Smooth muscle cell (in vitro differentiated cells): ENCODE measurements around the gene FLT1. TPM values are rescaled to one million over a fixed set of nuclear protein-coding genes. Genes with fewer than 3 reads are reported as not detected.

ENCODE experiments used
- DNase-seq: peaks from one replicate; lab custom pipeline; 2025; ENCODE audit not compliant: unreplicated experiment; lab: John Stamatoyannopoulos, UW
- H2AFZ ChIP-seq: fragments of 200-600 bp; sonication (generic); 2 replicates; pipeline ENCODE4 v1.6.0; 2016; ENCODE audit warnings: antibody characterized with exemption, low read depth, mild to moderate bottlenecking
- H3F3A ChIP-seq: fragments of 200-600 bp; sonication (generic); 2 replicates; pipeline ENCODE4 v1.6.0; 2017; ENCODE audit warnings: antibody characterized with exemption, low read depth
- H3K27ac ChIP-seq: fragments of 200-600 bp; sonication (generic); 2 replicates; pipeline ENCODE4 v1.5.1; 2016; ENCODE audit warnings: low read depth, mild to moderate bottlenecking
- H3K27me3 ChIP-seq: fragments of 200-600 bp; sonication (generic); 2 replicates; pipeline ENCODE4 v1.6.1; 2016; ENCODE audit warnings: low read depth, mild to moderate bottlenecking
- H3K36me3 ChIP-seq: fragments of 200-600 bp; sonication (generic); 2 replicates; pipeline ENCODE4 v1.5.1; 2016; ENCODE audit warnings: low read depth
- H3K4me1 ChIP-seq: fragments of 200-600 bp; sonication (generic); 2 replicates; pipeline ENCODE4 v1.5.1; 2016; ENCODE audit warnings: low read depth
- H3K4me2 ChIP-seq: fragments of 200-600 bp; sonication (generic); 2 replicates; pipeline ENCODE4 v1.6.0; 2016; ENCODE audit warnings: mild to moderate bottlenecking
- H3K4me3 ChIP-seq: fragments of 200-600 bp; sonication (generic); 2 replicates; pipeline ENCODE4 v1.5.1; 2016; ENCODE audit warnings: mild to moderate bottlenecking
- H3K79me2 ChIP-seq: fragments of 200-600 bp; sonication (generic); 2 replicates; pipeline ENCODE4 v1.6.0; 2016; ENCODE audit warnings: low read depth, mild to moderate bottlenecking
- H3K9ac ChIP-seq: fragments of 200-600 bp; sonication (generic); 2 replicates; pipeline ENCODE4 v1.6.0; 2016; ENCODE audit warnings: low read depth
- H3K9me3 ChIP-seq: fragments of 200-600 bp; sonication (generic); replicated peaks from 2 replicates; pipeline ENCODE4 v1.5.1; 2016; ENCODE audit warnings: low read depth
- H4K20me1 ChIP-seq: fragments of 200-600 bp; sonication (generic); 2 replicates; pipeline ENCODE4 v1.6.0; 2016; ENCODE audit warnings: low read depth
- CTCF ChIP-seq: fragments of 200-600 bp; sonication (generic); IDR thresholded peaks from 2 replicates; pipeline ENCODE4 v1.5.1; 2017; ENCODE audit warnings: borderline replicate concordance, mild to moderate bottlenecking, antibody characterized with exemption; ENCODE audit not compliant: insufficient read depth, poor library complexity, severe bottlenecking
- WGBS: methylation state at CpG from one replicate; pipeline ENCODE4 v1.1.7; 2016; ENCODE audit warnings: low lambda C conversion rate; 5-methylcytosine and 5-hydroxymethylcytosine counted together
- polyA plus RNA-seq: library from polyadenylated mRNA; unstranded; fragments of >200 nt; fragmentation: Nextera tagmentation; extraction: Ambion mirVana; gene quantifications from 2 replicates; pipeline ENCODE4 v1.2.1, GENCODE V29; 2016
- total RNA-seq: library from RNA; depleted of rRNA; stranded (reverse); fragments of >200 nt; gene quantifications from 2 replicates; pipeline ENCODE4 v1.2.3, GENCODE V29; 2014

The FLT1 gene
- total and polyA plus RNA-seq, 2 experiments from 2014 or later, result 495 to 738 TPM

GRCh38 chr13:28357247-28357825 is 137.6 kb downstream of the FLT1 start:
- Histone ChIP-seq H3K4me1 (peaks cover 34% of the 10 kb centered on the region), H3F3A (peaks cover 46% of the 10 kb centered on the region), H3K27me3 (no peaks in the 10 kb centered on the region), H4K20me1 (no peaks in the 10 kb centered on the region), H3K4me3 (no peak overlapping the region), H3K9ac (peak overlapping the region; percentile 71), H3K9me3 (no peaks in the 10 kb centered on the region), H3K27ac (peak overlapping the region; percentile 96), H3K36me3 (no peaks in the 10 kb centered on the region), H3K79me2 (peaks cover 9% of the 10 kb centered on the region), H3K4me2 (peak overlapping the region; percentile 75), H2AFZ (no peak overlapping the region)
- TF ChIP-seq CTCF, result no peak
- no peak for DNase-seq
- WGBS, result 40% methylated on average over 8 of the region's 8 CpGs

GRCh38 chr13:28356561-28357021 is 138.3 kb downstream of the FLT1 start:
- H3F3A ChIP-seq, result peaks cover 51% of the 10 kb centered on the region
- H3K9me3 ChIP-seq, result no peaks in the 10 kb centered on the region
- WGBS, result 23% methylated on average over 5 of the region's 5 CpGs
- H3K4me3 ChIP-seq, result no peak overlapping the region
- H3K27me3 ChIP-seq, result no peaks in the 10 kb centered on the region
- H3K36me3 ChIP-seq, result no peaks in the 10 kb centered on the region
- H3K27ac ChIP-seq, result peak overlapping the region; percentile 96
- no peaks in the 10 kb centered on the region for H4K20me1 ChIP-seq
- peaks cover 34% of the 10 kb centered on the region for H3K4me1 ChIP-seq
- peak overlapping the region; percentile 71 for H3K9ac ChIP-seq
- TF ChIP-seq CTCF, result no peak
- peaks cover 9% of the 10 kb centered on the region for H3K79me2 ChIP-seq
- no peak for DNase-seq
- peak overlapping the region; percentile 75 for H3K4me2 ChIP-seq
- H2AFZ ChIP-seq, result no peak overlapping the region

- WGBS, result 27% methylated on average over 8 of the region's 8 CpGs
- no peak for DNase-seq
- peaks cover 9% of the 10 kb centered on the region for H3K79me2 ChIP-seq
These were observed 139.0 kb downstream of the FLT1 start for GRCh38 chr13:28355822-28356371.

More at GRCh38 chr13:28355822-28356371, 139.0 kb downstream of the FLT1 start:
- H3K27ac ChIP-seq, result peak overlapping the region; percentile 96
- H3K4me2 ChIP-seq, result peak overlapping the region; percentile 75
- peak overlapping the region; percentile 86 for H3K9ac ChIP-seq
- no peak overlapping the region for H2AFZ ChIP-seq
- no peaks in the 10 kb centered on the region for H4K20me1 ChIP-seq
- no peaks in the 10 kb centered on the region for H3K9me3 ChIP-seq
- H3K4me1 ChIP-seq, result peaks cover 34% of the 10 kb centered on the region
- no peaks in the 10 kb centered on the region for H3K36me3 ChIP-seq
- peaks cover 51% of the 10 kb centered on the region for H3F3A ChIP-seq
- H3K4me3 ChIP-seq, result no peak overlapping the region
- no peaks in the 10 kb centered on the region for H3K27me3 ChIP-seq
- TF ChIP-seq CTCF, result no peak
